Naive B cell (primary cell): ENCODE measurements around the gene KRT84. TPM values are rescaled to one million over a fixed set of nuclear protein-coding genes. Genes with fewer than 3 reads are reported as not detected.
"Not testable (repeated sequence)": the region's sequence is repeated elsewhere in the genome, so short reads cannot be mapped to it uniquely, and the experiment has no call there.

Experiments
- ATAC-seq, 2 donors: fragments of 150-1000 bp; cut with Tn5 transposase; 2 replicates each; pipeline ENCODE4 v1.10.0; 2021; ENCODE audit warnings: low read depth in 2 of 2, mild to moderate bottlenecking in 2 of 2, moderate library complexity in 2 of 2
- DNase-seq: peaks from one replicate; pipeline ENCODE4 v3.0.0; 2022
- H3K27ac Mint-ChIP-seq, 6 donors: one replicate each; pipeline ENCODE4 v1.8.0; 2020 to 2022; ENCODE audit warnings: mild to moderate bottlenecking in 6 of 6, mixed read lengths in 6 of 6, moderate library complexity in 5 of 6, inconsistent platforms in 2 of 6
- H3K27me3 Mint-ChIP-seq, 3 donors: one replicate each; pipeline ENCODE4 v1.8.0; 2021 to 2022; ENCODE audit warnings: mixed read lengths in 3 of 3, mild to moderate bottlenecking in 1 of 3
- H3K36me3 Mint-ChIP-seq, 2 donors: one replicate each; pipeline ENCODE4 v1.8.0; 2020 to 2022; ENCODE audit warnings: mixed read lengths in 2 of 2, inconsistent platforms in 1 of 2, mild to moderate bottlenecking in 1 of 2
- H3K4me1 Mint-ChIP-seq, 3 donors: one replicate each; pipeline ENCODE4 v1.8.0; 2020 to 2022; ENCODE audit warnings: mixed read lengths in 3 of 3, inconsistent platforms in 1 of 3, mild to moderate bottlenecking in 1 of 3, moderate library complexity in 1 of 3
- H3K4me3 Mint-ChIP-seq, 8 donors: one replicate each; pipeline ENCODE4 v1.8.0; 2020 to 2022; ENCODE audit warnings: mild to moderate bottlenecking in 8 of 8, mixed read lengths in 8 of 8, moderate library complexity in 8 of 8, inconsistent platforms in 2 of 8
- H3K9me3 Mint-ChIP-seq, 7 donors: one replicate each; pipeline ENCODE4 v1.8.0; 2020 to 2022; ENCODE audit warnings: mixed read lengths in 7 of 7, mild to moderate bottlenecking in 5 of 7, inconsistent platforms in 2 of 7, moderate library complexity in 1 of 7
- polyA plus RNA-seq, 6 donors: library from polyadenylated mRNA; unstranded; fragments of 300-500 nt; fragmentation: Illumina TruSeq; gene quantifications; one replicate each; pipeline ENCODE4 v1.2.3, GENCODE V29; 2021; ENCODE audit warnings: low read depth in 6 of 6

Gene KRT84
- polyA plus RNA-seq, 6 donors from 2014 or later, result not detected

DNA sequence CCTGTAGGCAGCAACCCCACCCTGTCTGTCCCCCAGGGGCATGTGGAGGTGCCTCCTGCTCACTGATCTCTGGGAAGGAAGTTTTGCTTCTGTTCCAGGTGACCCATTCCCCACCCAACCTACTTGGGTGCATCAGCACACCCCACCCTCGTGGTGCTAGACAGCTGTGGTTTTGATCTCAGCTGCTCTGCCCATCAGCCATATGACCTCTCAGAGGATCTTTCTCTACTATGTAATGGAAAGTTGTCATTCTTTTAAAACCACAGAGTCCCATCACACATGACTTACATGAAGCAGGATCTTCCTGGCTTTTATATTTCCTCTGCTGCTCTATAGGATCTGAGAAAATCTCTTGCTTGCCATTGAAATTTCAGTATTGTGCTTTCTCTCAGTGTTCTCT is 34.2 kb upstream of the KRT84 start:
- Mint-ChIP-seq H3K36me3 (no peaks in the 10 kb centered on the region), H3K4me3 (no peak overlapping the region), H3K4me1 (no peaks in the 10 kb centered on the region), H3K9me3 (no peaks in the 10 kb centered on the region), H3K27me3 (peaks cover 15 to 66% (median 52%) of the 10 kb centered on the region in 3 donors), H3K27ac (no peak overlapping the region)
- no peak for ATAC-seq
- no peak for DNase-seq

DNA sequence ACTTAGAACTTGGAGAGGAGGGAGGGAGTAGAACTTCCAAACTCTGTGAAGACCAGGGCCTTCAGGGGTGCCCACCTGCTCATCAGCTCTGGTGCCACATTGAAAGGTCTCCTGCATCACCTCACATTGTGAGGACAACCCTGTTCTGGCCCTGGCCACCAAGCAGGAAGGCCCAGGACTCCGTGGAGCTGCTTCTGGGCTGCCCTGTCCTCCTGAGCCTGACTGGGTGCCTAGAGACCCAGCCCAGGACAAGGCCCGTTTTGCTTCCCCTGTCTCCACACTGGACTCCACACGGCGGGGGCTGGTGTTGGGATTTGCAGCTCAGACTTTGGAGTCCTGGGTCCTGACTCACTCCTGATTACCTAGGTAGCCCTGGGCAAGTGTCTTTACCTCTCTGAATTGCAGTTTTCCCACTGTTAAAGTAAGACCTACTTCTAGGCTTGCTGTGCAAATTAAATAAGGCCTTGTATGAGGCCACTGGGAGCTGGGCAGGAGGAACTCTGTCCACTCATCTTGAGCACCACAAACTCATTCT is 33.2 kb upstream of the KRT84 start:
- no peak for ATAC-seq
- H3K4me3 Mint-ChIP-seq, result no peak overlapping the region
- DNase-seq, result no peak
- no peak overlapping the region for H3K27ac Mint-ChIP-seq
- H3K36me3 Mint-ChIP-seq, result no peaks in the 10 kb centered on the region
- H3K9me3 Mint-ChIP-seq, result no peaks in the 10 kb centered on the region
- H3K4me1 Mint-ChIP-seq, result no peaks in the 10 kb centered on the region
- H3K27me3 Mint-ChIP-seq, result peaks cover 15 to 61% (median 45%) of the 10 kb centered on the region in 3 donors

DNA sequence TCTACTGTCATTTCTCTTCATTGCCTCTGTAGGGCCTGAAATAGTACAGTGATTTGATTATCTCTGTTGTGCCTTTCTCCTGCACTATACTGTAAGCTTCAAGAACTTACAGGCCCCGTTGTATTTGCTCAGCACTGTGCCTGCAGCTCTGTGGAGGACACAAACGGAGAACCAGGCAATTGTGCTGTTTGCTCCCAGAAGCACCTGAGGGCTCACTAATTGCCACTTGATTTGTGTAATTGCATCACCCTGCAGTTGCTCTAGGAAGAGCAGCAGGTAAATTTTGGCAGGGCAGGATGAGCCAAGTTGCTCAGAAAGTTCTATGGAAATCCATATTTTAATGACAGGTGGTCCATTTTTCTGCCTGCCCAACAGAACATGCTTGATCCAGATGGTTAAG is 32.3 kb upstream of the KRT84 start:
- H3K36me3 Mint-ChIP-seq, result no peaks in the 10 kb centered on the region
- DNase-seq (no peak), ATAC-seq (no peak)
- peaks cover 22 to 60% (median 36%) of the 10 kb centered on the region in 3 donors for H3K27me3 Mint-ChIP-seq
- H3K4me3 Mint-ChIP-seq, result no peak overlapping the region
- no peaks in the 10 kb centered on the region for H3K4me1 Mint-ChIP-seq
- H3K9me3 Mint-ChIP-seq, result no peaks in the 10 kb centered on the region
- no peak overlapping the region for H3K27ac Mint-ChIP-seq

DNA sequence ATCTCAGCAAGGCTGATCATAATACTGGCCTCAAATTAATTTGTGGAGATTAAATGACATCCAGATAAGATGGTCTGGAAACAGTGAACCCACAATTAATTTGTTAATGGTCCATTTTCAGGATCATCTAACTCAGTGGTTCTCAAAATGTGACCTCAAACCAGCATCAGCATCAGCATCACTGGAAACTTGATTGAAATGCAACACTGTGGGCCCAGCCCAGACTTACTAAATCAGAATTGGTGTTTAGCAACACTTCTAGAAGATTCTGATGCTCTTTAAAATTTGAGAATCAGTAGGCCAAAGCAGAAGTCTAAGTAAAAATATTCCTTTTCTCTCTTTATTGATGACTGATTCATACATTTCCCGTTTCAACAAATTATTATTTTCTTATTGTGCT is 31.3 kb upstream of the KRT84 start:
- H3K36me3 Mint-ChIP-seq, result no peaks in the 10 kb centered on the region
- DNase-seq (no peak), ATAC-seq (no peak)
- peaks cover 0 to 2% (median 0%) of the 10 kb centered on the region in 7 donors for H3K9me3 Mint-ChIP-seq
- peaks cover 23 to 56% (median 30%) of the 10 kb centered on the region in 3 donors for H3K27me3 Mint-ChIP-seq
- H3K4me1 Mint-ChIP-seq, result no peaks in the 10 kb centered on the region
- H3K27ac Mint-ChIP-seq, result no peak overlapping the region
- H3K4me3 Mint-ChIP-seq, result no peak overlapping the region

DNA sequence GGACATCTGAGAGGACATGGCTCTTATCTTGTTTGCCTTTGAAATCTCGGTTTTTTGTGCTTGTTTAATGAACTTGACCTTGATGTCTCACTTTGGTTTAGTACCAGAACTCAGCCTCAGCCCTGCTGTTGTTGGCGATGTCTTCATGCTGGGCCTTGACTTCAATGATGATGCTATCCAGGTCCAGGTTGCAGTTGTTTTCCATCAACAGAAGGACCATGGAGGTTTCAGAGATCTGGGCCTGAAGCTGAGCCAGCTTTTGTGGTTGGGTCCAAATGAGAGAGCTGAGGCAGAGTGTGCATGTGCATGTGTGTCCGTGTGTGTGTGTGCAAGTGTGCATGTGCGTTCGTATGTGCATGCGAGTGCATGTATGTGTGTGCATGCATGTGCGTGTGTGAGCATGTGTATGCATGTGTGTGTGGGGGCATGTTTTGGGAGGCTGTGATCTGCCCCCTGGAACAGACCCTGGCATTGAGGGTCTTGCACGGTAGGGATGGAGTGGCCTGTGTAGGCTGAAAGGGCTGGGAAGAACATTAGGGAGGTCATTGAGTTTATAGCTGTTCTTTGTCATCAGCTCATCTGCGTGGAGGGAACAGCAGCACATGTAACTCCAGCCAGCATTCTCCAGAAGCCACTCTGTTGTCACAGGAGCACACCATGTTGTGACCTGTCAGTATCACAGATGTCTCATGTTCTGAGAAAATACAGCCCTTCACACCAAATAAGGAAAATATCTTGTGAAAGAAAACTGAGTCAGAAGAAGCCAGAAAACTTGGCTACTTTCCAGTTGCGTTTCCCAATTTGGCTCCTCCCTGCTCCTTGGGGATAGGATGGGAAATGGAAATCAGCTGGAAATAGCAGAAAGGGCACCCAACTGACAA is 30.7 kb upstream of the KRT84 start:
- Mint-ChIP-seq H3K27ac (no peak overlapping the region), H3K4me3 (no peak overlapping the region), H3K27me3 (peaks cover 23 to 49% (median 26%) of the 10 kb centered on the region in 3 donors), H3K4me1 (no peaks in the 10 kb centered on the region), H3K9me3 (peaks cover 0 to 2% (median 0%) of the 10 kb centered on the region in 7 donors), H3K36me3 (no peaks in the 10 kb centered on the region)
- ATAC-seq, result no peak
- no peak for DNase-seq

DNA sequence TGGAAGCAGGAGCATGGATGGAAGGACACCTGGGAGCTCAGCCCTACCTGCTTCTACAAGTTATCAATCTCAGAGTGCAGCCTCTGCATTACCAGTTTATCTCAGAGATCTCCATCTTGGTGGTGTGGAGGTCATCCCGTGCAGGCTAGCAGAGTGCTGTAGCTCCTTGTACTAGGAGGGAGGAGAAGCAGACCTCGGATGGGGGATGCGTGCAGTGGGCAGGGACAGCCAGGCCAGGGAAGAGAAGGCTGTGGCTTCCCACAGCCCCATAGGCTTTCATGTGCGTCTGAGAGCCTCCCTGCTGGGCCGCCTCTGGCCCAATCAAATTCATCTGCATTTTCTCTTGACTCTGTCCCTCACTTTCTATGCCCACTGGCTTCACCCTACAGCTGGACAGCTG is 29.5 kb upstream of the KRT84 start:
- no peaks in the 10 kb centered on the region for H3K4me1 Mint-ChIP-seq
- no peak for DNase-seq
- ATAC-seq, result no peak
- peaks cover 0 to 4% (median 0%) of the 10 kb centered on the region in 7 donors for H3K9me3 Mint-ChIP-seq
- no peaks in the 10 kb centered on the region for H3K36me3 Mint-ChIP-seq
- H3K4me3 Mint-ChIP-seq, result peak overlapping the region in 1 of 8 donors; percentile 36
- H3K27ac Mint-ChIP-seq, result no peak overlapping the region
- peaks cover 23 to 43% (median 25%) of the 10 kb centered on the region in 3 donors for H3K27me3 Mint-ChIP-seq

DNA sequence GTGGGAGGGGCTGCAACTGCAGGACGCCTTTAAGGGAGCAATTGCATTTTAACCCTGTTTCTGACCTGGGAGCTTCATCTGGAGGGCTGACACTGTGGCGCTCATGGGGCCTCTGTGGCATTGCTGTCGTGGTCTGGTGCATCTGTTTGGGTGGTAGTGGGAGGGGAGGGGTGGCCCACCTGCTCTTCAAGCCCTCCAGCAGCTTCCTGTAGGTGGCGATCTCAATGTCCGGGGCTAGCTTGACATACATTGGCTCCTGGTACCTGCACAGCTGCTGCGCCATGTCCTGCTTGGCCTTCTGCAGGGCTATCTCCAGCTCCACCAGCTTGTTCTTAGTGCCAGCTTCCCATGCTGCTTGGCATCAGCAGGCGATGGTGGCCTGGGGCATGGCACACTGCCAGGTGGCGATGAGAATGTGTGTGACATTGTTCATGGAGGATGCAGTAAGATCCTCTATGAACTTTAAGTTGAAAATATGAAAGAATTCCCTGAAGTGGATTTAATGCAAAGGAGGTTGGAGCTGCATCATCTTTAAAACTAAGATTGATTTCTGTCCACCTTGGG is 28.4 kb upstream of the KRT84 start:
- Mint-ChIP-seq H3K4me1 (no peaks in the 10 kb centered on the region), H3K4me3 (no peak overlapping the region), H3K9me3 (peaks cover 0 to 4% (median 0%) of the 10 kb centered on the region in 7 donors), H3K27me3 (peaks cover 19 to 40% (median 23%) of the 10 kb centered on the region in 3 donors), H3K36me3 (peaks cover 0 to 2% of the 10 kb centered on the region in 2 donors), H3K27ac (peak overlapping the region in 1 of 6 donors; percentile 52)
- DNase-seq, result no peak
- ATAC-seq, result no peak

DNA sequence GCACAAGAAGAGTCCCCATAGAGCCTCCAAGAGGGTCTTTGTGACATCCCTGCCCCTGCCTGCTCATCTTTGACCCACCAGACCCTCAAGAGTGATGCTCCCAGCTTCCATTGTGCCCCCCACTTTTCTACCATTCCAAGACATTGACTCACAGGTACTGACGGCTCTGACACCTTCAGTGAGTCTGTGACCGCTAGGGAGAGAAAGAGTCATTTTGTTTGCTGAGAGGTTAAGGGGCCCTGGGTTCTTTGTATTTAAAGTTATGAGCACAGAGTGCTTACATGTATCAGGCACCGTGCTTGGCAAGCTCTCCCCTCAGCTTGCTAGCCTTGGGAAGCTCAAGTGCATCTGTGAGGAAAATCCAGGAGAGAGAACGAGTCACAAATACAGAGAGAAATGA is 27.8 kb upstream of the KRT84 start:
- H3K9me3 Mint-ChIP-seq, result peaks cover 0 to 7% (median 3%) of the 10 kb centered on the region in 7 donors
- ATAC-seq (no peak), DNase-seq (no peak)
- no peak overlapping the region for H3K27ac Mint-ChIP-seq
- H3K4me1 Mint-ChIP-seq, result peaks cover 0 to 3% (median 0%) of the 10 kb centered on the region in 3 donors
- H3K27me3 Mint-ChIP-seq, result peaks cover 23 to 46% (median 25%) of the 10 kb centered on the region in 3 donors
- no peak overlapping the region for H3K4me3 Mint-ChIP-seq
- H3K36me3 Mint-ChIP-seq, result peaks cover 0 to 8% of the 10 kb centered on the region in 2 donors

DNA sequence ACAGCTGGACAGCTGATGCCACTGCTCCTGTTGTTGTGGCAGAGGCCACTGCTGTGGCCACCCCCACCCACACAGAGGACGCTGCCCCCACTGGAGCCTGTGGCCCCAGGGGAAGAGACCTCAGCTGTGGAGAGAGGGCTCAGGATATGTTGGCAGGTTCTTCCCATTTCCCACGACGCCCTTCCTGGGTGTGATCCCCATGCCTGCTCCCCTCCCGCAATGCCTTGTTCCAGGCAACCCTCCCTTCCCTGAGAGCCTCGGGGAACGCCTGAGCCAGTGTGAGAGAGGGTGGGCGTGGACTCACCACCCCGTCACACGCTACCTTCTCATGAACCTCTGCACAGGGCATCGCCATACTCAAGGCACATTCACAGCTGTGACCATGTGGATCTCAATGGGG is 26.4 kb upstream of the KRT84 start:
- H3K27ac Mint-ChIP-seq, result no peak overlapping the region
- peaks cover 0 to 3% (median 0%) of the 10 kb centered on the region in 3 donors for H3K4me1 Mint-ChIP-seq
- H3K36me3 Mint-ChIP-seq, result peaks cover 0 to 9% of the 10 kb centered on the region in 2 donors
- peaks cover 0 to 9% (median 3%) of the 10 kb centered on the region in 7 donors for H3K9me3 Mint-ChIP-seq
- DNase-seq (no peak), ATAC-seq (no peak)
- peaks cover 19 to 48% (median 30%) of the 10 kb centered on the region in 3 donors for H3K27me3 Mint-ChIP-seq
- no peak overlapping the region for H3K4me3 Mint-ChIP-seq

DNA sequence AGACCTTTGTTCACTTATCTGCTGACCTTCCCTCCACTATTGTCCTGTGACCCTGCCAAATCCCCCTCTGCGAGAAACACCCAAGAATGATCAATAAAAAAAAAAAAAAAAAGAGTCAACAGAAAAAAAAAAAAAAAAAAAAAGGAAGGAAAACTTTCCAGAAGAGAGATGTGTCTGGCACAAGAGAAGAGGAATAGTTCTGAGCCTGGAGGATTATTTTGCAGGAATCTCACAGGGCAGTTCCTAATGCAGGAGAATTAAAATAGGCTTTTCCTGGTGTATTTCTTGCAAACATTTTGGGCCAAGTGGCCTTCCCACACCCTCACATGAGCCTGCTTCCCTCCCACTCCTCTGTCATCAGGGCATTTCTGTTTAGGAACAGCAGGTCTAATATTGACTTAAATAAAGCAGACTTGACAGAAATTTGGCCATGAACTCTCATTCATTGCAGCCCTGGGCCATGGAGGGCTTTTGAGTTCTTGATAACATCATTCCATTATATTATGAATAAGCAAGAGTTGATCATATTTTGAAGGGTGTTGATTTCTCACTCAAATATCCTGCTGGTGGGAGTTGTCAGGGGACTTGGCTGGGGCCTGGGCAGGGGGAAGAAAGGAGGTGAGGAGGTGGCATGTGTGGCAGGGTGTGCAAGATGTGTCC is 25.3 kb upstream of the KRT84 start:
- not testable (repeated sequence) for H3K36me3 Mint-ChIP-seq, H3K4me1 Mint-ChIP-seq, ATAC-seq, DNase-seq, H3K9me3 Mint-ChIP-seq, H3K4me3 Mint-ChIP-seq
- Mint-ChIP-seq H3K27ac (peak overlapping the region in 1 of 6 donors; percentile 47), H3K27me3 (peaks cover 13 to 49% (median 25%) of the 10 kb centered on the region in 3 donors)

DNA sequence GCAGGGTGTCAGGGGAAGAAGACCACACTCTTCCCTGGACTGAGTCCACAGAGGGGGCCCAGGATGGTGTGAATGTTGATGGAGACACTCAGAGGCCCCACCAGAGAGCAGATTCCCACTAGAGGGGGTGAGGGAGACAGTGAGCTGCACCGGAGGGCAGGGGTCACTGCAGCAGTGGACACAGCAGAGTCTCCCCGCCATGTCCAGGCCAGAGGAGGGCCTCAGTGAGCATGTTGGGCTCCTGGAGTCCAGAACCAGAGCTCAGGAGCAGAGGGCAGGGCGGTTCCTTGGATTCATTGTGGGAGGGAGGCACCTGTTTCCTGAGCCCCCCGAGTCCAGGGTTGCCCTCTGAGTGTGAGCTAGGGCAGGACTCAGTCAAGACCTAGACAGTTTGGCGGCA is 22.5 kb upstream of the KRT84 start:
- no peak overlapping the region for H3K27ac Mint-ChIP-seq
- peaks cover 0 to 9% of the 10 kb centered on the region in 2 donors for H3K36me3 Mint-ChIP-seq
- DNase-seq (no peak), ATAC-seq (no peak)
- peaks cover 7 to 47% (median 18%) of the 10 kb centered on the region in 3 donors for H3K27me3 Mint-ChIP-seq
- H3K4me3 Mint-ChIP-seq, result no peak overlapping the region
- peaks cover 0 to 9% (median 3%) of the 10 kb centered on the region in 7 donors for H3K9me3 Mint-ChIP-seq
- peaks cover 0 to 3% (median 0%) of the 10 kb centered on the region in 3 donors for H3K4me1 Mint-ChIP-seq

DNA sequence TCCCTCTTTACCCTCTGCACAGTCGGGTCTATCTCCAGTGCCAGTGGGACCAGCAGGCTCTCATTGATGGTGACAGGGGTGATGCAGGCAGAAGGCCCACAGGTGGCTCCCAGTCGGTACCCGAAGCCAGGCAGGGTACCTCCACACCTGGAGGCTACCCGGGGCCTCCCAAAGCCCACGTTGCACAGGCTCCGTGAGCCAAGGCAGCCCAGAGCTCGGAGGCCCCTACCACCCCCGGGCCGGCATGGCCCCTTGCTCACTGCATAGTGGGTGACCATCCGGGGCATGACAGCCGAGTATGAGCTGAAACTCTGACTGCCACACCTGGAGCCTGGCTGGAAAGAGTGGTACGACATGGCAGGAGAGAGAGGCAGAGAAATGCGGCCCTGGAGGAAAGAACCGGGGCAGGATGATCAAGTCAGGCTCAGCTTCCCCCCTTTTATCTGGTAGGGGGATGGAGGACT is 20.5 kb upstream of the KRT84 start, which contains the start of gene KRT82:
Gene KRT82, minus strand, starts transcription at position 414 of the 464 bp plus-strand sequence. Its CDS starts 58 bp downstream, at position 356.
- no peak within 1 kb of the TSS for H3K4me3 Mint-ChIP-seq
- H3K36me3 Mint-ChIP-seq, result peaks cover 0 to 9% of the 10 kb centered on the region in 2 donors
- peaks cover 0 to 5% (median 2%) of the 10 kb centered on the region in 7 donors for H3K9me3 Mint-ChIP-seq
- H3K4me1 Mint-ChIP-seq, result peaks cover 0 to 3% (median 0%) of the 10 kb centered on the region in 3 donors
- ATAC-seq (no peak), DNase-seq (no peak)
- H3K27me3 Mint-ChIP-seq, result peaks cover 4 to 53% (median 13%) of the 10 kb centered on the region in 3 donors
- H3K27ac Mint-ChIP-seq, result no peak within 1 kb of the TSS

DNA sequence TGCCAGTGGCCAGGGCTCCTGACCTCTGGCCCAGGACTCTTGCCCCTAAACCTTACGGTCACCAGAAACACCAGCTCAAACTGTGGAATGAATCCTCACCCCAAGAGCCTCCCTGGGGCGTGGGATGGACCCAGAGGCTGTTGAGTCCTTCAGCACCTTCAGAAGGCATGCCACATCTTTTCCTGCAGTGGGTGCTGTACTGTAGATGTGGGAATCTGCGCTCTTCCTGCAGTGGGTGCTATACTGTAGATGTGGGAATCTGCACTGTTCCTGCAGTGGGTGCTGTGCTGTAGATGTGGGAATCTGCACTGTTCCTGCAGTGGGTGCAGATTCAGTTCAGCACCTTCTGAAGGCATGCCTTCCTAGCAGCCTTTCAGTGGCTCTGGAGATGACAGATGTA is 19.5 kb upstream of the KRT84 start:
- Mint-ChIP-seq H3K4me1 (peaks cover 0 to 3% (median 0%) of the 10 kb centered on the region in 3 donors), H3K27me3 (peaks cover 4 to 53% (median 18%) of the 10 kb centered on the region in 3 donors), H3K4me3 (no peak overlapping the region), H3K9me3 (peaks cover 0 to 5% (median 0%) of the 10 kb centered on the region in 7 donors), H3K27ac (no peak overlapping the region), H3K36me3 (peaks cover 0 to 9% of the 10 kb centered on the region in 2 donors)
- no peak for ATAC-seq
- DNase-seq, result no peak
